NCI-H128 (cell line): ENCODE measurements around the gene IFNGR1.
"Not testable (repeated sequence)": the region's sequence is repeated elsewhere in the genome, so short reads cannot be mapped to it uniquely, and the experiment has no call there.

Experiments
- DNase-seq: peaks from one replicate; lab custom pipeline; 2025; ENCODE audit not compliant: unreplicated experiment; lab: John Stamatoyannopoulos, UW

Gene IFNGR1

GRCh38 chr6:137236581-137237355 is 17.6 kb upstream of the IFNGR1 start:
- DNase-seq: no peak

DNA sequence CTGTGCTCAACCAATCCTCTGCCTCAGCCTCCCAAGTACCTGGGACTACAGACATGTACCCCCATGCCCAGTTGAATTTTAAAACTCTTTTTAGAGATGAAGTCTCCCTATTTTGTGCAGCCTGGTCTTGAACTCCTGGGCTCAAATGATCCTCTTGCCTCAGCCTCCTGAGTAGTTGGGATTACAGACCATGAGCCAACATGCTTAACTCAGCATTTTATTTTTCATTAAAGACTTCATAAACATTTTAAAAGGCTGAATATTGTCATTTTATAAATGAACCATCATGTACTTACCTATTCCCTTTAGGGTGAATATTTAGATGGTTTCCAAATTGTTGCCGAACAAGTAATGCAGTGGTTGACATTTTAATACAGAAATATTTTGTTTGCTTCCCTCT is 16.5 kb upstream of the IFNGR1 start:
- no peak for DNase-seq

DNA sequence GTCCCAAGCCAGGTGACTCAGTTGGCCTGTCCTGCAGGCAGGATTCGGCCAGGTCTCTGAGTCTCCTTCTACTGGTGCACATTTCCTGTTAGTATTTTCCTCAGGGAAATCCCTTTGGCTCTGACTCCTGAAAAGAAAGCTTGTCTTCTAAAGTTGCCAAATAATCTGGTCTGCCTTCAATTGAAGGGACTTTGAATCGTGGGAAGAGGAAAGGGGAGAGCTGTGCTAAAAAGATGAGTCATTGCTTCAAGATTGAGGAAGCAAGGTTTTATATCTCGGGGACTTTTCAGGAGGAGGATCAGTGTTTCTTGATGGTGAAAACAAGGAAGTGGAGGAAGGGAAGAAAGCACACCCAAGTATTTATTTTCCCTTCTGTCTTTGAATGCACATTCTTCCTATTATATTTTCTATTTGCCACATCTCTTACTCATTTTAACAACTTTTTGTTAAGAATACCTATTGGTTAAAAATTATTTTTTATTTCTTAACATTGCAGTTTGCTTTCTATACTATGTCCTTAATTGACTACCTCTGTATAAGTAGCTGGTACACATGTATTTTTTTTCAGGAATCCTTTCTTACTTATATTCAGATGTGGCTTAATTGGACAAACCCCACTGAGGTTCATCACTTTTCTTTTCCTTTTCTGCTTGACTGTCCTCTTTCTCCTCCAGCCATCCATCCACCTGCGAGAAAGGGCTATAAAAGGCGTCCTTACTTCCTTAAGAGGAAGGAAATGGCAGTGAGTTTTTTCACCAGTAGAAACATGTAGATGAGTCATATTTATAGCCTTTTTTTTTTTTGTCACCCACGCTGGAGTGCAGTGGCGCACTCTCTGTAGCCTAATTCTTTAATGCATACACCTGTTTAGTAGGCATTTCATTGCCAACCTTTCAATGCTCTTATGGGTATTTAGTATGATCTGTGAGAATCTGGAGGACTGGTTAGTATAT is 15.0 kb upstream of the IFNGR1 start:
- DNase-seq: no peak

- no peak for DNase-seq
These were observed 12.7 kb upstream of the IFNGR1 start for GRCh38 chr6:137231895-137232294.

GRCh38 chr6:137230956-137231555 is 11.9 kb upstream of the IFNGR1 start:
- DNase-seq: no peak

- DNase-seq: no peak
These were observed 11.4 kb upstream of the IFNGR1 start for GRCh38 chr6:137230547-137230946.

DNA sequence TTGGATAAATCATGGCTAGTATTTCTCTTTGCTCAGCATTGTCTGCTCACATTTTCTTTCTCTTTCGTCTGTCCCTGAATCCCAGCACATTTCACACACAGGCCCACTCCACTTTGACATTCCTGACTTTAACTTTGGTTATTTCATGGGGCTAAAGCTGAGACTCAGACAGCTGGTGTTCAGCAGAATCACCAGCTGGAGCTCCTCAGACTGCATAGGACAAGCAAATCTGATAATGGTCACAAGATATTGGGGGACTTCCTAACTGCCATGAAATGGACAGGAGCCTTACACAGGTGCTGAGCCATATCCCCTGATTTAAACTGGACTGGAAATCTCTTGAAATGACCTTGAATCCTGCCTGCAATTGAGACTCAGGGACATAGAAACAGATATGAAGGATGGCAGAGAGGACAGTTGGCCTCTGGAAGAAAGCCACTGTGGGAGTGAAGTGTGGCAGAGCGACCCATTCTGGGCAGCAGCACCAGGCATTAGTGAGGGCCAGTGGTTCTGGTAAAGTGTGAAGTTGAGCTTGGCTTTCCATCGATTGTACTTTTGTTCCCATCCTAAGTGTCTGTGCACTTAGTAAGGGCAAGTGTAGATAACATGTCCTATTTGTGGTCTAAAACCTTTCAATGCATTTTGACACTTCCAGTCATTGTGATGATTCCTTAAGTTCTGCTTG is 10.0 kb upstream of the IFNGR1 start:
- DNase-seq: no peak

- DNase-seq: no peak
These were observed 8.7 kb upstream of the IFNGR1 start for GRCh38 chr6:137227871-137228302.

DNA sequence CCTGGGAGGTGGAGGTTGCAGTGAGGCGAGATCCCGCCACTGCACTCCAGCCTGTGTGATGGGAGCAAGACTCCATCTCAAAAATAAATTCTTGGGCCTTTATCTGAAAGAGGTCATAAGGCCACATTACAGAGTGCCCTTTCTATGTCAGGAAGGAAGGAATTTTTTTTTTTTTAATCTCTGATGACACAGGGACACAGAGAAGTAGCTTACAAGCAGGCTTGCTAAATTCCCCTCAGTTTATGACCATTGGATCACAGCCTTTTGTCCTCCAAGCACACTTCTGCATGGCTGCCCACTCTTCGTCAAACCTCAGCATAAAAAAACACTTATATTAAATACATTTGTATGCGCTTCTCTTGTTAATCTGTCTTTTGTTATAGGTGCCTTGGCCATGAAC is 7.5 kb upstream of the IFNGR1 start:
- DNase-seq: no peak

GRCh38 chr6:137224799-137225198 is 5.6 kb upstream of the IFNGR1 start:
- DNase-seq: no peak

- no peak for DNase-seq
These were observed 4.4 kb upstream of the IFNGR1 start for GRCh38 chr6:137223370-137224131.

- DNase-seq: no peak
These were observed 3.2 kb upstream of the IFNGR1 start for GRCh38 chr6:137222381-137222780.

DNA sequence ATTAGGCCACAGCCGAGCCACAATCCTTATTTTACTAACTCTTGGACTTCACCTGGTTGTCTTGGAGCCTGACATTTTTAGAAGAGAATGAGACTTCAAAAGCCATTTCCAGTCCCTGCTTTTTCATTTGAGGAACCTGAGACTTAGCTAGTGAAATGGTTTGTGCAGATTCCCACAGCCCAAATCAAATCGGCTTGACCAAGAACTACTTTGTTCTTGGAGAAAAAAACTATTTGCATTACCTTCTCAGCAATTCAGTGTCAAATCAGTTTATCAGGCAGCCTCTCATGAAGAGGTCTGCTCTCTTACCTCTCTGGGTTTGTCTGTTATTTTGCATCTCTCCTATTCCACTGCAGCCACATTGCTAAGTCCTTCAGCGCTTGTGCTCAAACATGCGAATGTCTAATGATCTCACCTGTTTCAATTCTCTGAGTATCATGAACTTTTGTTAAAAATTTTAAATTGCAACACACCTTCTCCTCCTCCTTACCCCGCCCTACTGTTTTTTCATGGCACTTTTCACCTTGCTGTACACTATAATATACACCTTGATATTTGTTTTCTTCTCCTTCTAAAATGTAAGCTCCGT is 573 bp upstream of the IFNGR1 start:
- no peak for DNase-seq

- no peak for DNase-seq
These were observed 690 bp downstream of the IFNGR1 start for GRCh38 chr6:137218473-137218916.

DNA sequence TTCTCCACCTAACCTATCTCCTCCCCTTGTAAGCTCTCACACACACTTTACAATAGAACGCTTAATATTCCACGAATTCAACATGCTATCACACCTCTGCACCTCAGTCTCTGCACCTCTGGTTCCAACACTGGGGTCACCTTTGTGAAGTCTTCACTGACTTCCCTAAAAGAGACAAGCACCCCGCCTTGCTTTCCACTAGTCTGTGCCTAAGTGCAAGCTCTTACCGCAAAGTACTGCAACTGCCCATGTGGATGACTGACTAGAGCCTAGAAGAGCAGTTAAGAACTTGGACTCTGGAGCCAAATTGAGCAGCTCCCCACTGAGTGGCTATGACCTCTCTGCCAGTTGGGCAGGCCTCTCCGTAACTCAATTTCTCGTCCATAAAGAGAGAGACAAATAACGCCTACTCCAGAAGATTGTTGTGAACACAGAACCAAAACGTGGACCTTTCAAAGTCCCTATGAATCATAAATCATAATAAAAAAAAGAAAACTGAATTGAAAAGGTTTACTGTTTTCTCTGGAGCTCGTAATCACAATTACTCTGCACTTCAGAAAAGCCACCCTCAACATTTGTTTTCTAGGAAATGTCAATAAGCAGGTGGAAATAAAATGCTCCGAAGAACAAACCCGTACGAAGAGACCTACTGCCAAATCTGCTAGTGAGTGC is 1.2 kb downstream of the IFNGR1 start:
- DNase-seq: no peak

DNA sequence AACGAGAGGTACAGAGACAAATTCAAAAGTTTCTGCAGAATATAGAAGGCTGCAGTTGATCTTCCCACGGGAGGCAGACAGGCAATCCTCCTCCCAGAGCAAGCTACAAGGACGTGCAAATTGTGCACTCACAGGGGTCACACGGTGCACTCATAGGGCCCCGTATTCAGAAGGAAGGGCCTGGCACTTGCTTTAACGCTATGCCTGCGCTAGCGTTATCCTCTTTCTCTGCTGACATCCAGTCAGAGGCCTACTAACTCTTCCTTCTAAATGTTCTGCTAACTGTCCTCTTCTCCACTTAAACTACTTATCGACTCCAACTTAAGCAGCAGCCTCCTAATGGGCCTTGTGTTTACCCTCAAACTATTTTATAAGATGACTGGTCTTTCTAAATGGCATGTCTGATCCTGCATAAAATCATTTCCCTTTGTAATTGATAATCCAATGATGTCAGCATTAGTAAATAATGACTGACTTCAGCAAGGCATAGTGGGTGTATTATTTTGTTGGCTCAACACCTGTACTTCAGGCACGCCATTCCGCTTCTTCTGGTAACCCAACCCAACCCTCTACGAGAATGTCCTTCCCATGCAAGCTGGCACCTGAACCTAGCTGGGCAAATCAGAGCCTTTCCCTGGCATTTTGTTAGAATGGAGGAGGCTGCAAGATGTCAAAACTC is 2.2 kb downstream of the IFNGR1 start:
- DNase-seq: no peak

DNA sequence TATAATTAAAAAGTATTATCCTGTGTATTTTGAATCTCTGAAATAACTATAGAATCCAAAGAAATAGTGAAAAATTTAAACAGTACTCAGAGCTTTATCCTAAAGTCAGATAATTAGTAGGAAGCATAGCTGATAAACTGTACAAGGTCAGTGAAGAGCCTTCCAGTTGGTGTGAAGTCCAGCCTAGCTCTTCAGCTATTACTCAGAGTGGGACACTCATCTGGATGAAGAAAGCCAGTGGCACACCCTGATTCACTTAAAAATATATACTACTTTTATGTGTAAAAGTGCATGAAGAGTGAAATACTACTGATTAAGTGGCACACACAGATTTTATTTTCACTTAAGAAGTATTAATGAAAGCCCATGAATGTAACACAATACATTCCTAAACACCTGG is 3.1 kb downstream of the IFNGR1 start:
- DNase-seq: no peak

GRCh38 chr6:137215630-137216029 is 3.6 kb downstream of the IFNGR1 start:
- DNase-seq: not testable (repeated sequence)

- no peak for DNase-seq
These were observed 4.3 kb downstream of the IFNGR1 start for GRCh38 chr6:137214931-137215330.
